Measurements from ENCODE around the gene KRTAP5-4.
"Not testable (repeated sequence)": the region's sequence is repeated elsewhere in the genome, so short reads cannot be mapped to it uniquely, and the experiment has no call there.

KRTAP5-4 gene, protein sequence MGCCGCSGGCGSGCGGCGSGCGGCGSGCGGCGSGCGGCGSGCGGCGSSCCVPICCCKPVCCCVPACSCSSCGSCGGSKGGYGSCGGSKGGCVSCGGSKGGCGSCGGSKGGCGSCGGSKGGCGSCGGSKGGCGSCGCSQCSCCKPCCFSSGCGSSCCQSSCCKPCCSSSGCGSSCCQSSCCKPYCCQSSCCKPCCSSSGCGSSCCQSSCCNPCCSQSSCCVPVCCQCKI

DNA sequence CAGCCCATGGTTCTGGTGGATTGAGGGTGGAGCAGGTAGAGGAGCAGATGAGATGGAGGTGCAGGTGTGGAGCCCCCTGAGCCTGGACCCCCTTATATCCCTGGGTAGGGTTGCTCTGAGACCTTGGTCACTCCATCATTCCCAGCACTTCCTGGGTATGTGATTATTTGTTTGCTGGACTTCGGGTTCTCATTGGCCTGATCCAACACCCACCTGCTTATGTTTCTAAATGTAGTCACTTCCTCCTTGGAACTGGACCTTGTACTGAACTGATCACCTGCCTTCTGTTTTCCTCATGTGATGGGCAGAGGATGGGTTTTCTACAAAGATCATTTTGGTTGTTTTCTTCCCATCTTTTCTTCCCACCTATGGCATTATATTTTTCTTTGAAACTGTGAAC is at the start of gene KRTAP5-4:
KRTAP5-4 (minus strand) TSS at position 53 of the 400 bp plus-strand sequence; CDS start at position 8, 45 bp downstream.
- no peak for DNase-seq

DNA sequence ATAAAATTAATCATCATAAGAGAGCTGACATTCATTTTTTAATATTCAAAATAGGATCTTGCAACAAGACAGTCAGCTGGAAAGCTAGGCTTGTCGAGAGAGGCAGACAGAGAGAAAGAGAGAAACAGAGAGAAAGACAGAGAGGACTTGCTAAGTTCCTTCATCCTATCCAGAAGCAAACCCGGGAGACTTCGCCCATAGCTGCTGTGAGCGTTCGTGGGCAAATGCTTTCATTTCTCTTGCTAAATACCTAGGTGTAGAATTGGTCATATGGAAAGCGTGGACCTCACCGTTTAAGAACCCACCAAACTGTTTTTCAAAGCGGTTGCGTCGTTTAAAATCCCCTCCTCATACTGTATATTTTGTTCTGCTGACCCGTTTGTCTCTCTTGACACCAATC is 49.7 kb upstream of the KRTAP5-4 start:
- DNase-seq: no peak

DNA sequence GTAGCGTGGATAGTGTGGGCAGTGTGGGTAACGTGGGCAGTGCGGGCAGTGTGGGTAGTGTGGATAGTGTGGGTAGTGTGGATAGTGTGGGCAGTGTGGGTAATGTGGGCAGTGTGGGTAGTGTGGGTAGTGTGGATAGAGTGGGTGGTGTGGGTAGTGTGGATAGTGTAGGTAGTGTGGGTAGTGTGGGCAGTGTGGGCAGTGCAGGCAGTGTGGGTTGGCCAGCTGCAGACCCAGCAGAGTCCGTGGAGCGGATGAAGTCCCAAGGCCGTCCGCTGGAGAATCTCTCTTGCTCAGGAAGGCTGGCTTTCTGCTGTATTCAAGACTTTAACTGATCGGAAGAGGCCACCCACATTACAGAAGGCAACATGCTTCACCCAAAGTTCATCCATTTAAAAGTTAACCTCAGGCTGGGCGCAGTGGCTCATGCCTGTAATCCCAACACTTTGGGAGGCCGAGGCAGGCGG is 49.0 kb upstream of the KRTAP5-4 start:
- no peak for DNase-seq

DNA sequence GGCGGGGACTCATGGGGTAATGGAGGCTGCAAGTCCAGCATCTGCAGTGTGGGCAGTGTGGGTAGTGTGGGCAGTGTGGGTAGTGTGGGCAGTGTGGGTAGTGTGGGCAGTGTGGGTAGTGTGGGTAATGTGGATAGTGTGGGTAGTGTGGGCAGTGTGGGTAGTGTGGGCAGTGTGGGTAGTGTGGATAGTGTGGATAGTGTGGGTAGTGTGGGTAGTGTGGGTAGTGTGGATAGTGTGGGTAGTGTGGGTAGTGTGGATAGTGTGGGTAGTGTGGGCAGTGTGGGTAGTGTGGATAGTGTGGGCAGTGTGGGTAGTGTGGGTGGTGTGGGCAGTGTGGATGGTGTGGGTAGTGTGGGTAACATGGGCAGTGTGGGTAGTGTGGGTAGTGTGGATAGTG is 48.5 kb upstream of the KRTAP5-4 start:
- DNase-seq: not testable (repeated sequence)

DNA sequence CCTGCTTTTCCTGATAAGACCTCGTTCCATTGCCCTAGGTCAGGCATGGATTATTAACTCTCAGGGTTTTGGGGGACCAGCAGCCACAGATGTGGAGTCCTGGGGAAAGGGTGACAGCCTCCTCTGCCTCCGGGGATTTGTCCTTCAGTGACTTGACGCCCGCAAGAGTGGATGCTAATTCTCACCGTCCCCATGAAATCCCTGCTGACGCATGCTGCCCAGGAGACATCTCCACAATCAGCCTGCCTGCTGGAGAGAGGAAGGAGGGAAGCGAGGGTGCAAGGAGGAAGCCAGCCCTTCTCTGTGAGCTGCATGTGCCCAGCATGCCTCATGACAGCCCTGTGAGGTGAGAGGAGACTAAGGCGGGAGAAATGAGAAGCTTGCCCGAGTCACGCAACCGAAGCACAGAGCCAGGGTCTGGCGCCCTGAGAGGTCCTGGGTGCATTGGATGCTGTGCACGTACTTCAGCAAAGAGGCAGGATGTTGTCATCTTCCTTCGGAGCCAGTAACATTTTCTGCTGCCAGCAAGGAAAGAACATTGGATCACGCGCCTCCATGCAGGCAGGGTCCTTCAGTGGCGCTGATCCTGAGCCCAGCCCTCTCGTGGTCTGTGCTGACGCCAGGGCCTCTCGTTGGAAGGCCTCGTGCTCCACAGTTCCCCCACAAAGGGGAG is 47.7 kb upstream of the KRTAP5-4 start:
- no peak for DNase-seq

DNA sequence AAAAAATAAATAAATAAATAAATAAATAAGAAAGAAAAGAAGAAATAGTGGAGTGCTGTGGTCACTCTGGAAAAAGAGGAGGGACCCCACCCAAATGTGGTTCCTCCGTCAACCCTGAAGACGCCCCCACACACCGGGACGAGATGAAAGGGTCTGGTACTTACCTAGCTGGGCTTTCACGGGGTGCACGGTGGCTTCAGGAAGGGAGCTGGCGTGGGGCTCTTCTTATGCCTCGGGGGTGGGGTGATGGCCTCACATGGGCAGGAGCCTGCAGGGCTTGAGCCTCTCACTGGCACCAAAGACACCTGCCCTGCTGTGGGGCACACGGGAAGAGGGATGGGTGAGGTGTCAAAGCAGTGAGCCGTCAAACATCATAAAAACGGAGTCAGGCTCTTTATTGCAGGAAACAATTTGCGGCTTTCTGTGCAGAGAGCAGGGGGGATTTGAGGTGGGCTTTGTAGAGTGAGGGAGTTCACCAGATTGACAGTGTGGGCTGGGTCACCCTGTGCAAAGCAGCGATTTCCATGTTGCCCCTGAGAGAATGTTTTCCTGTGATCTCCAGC is 47.1 kb upstream of the KRTAP5-4 start:
- no peak for DNase-seq

DNA sequence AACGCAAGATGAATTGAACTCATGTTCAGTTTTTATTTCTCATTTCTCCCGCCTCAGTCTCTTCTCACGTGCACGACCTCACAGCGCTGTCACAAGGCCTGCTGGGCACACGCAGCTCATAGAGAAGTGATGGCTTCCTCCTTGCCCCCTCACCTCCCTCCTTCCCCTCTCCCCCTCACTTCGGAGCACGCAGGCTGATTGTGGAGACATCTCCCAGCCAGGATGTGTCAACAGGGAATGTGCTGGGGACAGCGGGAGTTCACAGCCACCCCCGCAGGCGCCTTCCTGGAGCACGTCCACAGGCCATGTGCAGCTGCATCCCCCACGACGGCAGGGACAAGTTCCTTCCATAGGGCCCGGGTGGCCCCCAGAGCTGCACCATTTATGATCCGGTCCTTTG is 46.0 kb upstream of the KRTAP5-4 start:
- no peak for DNase-seq

DNA sequence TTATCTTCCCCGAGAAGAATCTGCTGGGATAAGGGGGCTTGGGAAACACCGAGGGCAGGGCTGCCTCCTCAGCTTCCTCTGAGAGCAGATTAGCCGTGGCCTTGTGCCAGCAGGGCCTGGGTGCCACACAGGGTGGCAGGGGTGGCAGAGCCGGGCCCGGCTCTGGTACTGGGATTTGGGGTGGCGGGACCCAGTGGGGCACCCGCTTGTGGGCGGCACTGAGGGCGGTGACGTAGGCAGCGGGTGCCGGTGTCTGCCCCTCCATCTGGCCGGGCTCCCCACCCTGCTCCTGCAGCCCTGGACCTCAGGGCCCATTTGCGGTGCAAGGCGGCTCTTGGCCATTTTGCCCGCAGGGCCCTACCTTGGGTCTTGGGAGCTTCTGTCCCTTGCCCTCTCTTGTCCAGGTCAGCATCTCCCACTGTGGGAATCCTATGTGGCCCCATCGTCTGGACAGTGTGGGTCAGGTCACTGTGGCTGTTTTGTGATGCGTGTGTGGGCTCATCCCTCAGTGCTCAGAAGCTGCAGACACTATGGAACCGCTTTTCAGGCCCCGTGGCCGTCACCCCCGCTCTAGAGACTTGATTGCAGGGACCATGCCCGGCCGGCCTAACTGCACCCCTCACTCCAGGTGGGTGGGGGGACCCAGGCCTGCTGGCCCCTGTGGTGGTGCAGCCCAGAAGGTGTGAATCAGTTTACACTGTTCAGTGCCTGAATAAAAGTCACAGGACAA is 45.3 kb upstream of the KRTAP5-4 start:
- DNase-seq: no peak

DNA sequence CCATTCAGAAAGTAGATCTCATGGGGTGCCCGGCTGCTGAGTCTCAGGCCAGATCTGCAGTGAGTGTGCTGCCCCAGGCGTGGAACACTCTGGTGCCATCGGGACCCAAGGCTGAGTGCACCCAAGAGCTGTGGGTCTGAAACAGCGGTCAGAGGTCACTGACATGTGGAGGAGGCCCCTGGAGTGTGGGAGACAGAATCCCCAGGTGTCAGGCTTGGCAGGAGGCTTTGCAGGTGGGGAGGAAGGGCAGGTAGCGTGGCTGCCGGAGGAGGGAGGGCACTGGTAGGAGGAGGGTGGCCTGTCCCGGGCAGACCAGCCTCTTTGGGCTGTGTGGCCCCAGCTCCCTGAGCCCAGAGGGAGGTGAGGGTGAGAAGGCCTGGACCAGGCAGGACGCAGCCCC is 43.4 kb upstream of the KRTAP5-4 start:
- DNase-seq: no peak

DNA sequence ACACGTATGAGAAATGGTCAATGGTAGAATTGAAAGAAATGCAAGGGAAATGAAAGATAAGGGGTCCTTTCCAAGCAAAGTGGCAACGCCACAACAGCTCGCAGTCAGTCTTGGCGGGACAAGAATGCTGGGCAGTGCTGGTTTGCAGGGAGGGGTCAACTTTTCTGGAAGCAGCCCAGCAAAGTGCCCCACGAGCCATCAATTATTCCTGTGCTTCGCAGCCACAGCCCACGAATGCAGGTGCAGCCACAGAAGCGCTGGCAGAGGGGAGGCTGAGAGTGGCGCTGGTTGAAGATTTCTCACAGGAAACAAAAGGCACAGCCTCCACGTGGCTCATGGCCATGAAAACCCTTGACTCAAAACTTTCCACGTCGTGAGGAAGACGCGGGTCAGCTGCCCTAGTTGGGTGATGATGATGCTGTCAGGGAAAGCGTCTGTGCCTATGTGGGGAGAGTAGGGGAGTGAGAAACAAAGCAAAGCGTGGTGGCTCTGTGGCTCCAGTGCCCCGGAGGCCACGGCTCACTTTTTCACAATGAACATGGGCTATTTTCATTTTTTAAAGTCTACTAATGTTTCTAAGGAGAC is 40.9 kb upstream of the KRTAP5-4 start:
- not testable (repeated sequence) for DNase-seq

DNA sequence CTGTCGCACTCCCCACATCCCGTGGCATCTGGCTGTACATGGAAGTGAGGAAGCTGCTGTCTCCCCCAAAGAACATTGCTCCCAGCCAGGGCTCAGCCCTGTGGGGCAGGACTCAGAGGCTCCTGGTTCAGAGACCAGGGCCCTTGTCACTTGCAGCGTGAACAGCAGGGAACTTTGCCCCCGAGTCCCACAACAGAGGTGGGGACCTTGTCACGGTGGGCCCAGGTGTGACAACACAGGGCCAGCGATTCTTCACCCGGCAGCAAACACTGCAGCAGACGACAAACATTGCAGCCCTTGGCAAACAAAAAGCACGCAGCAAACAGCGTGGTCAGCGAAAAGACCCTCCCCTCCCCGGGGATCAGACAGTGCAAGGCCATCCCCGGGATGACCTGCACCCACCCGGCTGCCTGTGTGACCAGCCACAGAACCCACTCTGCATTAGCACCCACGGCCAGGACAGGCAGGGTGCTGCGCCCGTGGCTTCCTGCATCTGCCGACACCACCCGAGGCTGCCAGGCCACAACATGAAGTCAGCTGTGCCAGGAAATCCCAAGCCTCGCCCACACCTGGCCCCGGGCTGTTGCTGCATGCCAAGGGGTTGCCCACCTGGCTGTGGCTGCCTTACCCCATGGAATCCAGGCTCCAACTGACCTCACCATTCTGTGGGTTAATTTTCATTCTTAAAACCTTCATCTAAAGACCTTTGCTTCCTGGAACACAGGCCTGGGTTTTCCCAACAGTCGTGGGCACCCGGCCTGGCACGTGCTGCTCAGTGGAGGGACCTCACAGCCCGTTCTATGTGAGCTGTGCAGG is 39.7 kb upstream of the KRTAP5-4 start:
- not testable (repeated sequence) for DNase-seq

DNA sequence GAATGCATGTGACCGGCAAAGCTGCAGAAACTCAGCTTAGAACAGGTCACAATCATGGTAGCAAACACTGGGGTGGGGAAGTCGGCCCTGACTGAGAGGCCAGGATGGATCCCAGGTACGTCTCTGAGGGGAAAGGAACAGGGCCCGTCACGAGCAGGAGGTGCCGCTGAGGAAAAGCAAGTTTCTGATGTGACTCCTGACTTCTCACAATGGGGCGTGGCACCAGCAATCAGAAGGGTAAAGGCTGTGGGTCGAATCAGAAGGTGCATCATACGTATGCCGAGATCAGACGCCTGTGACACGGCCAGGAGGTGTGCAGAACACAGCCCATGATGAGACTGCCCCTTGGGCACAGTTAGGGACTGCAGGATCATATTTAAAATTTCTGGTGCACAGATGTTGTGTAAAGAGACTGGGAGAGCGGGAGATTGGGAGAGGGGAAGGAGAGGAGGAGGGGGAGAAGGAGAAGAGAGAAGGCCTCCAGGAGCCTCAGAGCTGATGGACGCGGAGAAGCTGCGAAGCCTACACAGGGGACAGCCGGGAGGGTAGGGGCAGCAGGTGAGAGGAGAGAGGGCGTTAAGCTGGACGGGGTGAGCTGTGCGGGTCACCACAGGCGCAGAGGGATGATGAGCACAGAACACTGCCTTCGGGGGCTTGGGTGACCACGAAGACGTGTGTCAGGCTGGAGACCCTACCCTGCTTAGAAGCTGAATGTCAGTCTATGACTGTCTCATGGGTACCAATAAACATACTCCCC is 38.4 kb upstream of the KRTAP5-4 start:
- DNase-seq: no peak

DNA sequence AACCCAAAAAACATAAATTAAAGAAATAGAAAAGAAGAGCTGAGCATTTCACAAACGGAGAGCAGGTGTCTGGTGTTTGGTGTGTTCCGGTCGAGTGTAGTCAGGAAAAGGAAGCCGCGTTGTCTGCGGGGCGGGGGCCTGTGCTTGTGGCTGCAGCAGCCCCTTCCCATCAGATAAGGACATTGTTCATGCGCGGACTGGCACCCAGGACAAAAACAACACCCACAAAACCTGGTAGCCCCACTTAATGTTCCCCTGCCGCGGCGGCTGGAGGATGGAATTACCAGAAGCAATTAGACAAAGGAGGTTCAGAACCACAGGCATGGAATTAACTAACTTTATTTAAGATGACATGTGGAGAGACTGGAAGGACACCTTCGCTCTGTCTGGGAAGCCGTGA is 37.6 kb upstream of the KRTAP5-4 start:
- DNase-seq: no peak

DNA sequence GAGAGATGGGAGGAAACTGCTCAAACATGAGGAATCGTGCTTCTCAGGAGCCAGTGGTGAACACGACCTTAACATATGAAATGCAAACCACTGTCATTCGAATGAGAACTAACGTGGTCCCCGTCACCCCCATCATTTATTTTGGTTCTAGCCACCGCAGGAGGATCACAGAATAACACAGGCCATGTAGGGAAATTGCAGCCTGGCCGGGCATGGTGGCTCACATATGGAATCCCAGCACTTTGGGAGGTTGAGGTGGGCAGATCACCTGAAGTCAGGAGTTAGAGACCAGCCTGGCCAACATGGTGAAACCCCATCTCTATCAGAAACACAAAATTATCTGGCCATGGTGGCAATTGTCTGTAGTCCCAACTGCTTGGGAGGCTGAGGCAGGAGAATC is 34.7 kb upstream of the KRTAP5-4 start:
- no peak for DNase-seq

DNA sequence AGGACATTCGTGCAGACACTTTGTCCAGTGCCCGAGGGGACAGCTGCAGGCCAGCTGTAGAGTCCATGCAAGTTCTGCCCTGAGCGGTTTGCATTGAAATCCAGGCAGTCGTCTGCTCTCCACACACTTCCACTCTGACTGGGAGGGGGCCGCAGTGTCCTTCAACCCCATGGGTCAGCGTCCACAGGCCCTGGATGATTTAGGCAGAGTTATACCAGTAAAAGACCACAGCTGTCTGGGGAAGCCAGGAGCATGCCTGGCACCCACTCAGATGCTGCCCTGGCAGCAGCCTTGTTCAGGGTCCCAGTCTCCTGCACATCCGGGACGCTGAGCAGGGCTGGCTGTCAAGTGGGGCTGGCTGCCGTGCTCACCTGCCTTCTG is 34.1 kb upstream of the KRTAP5-4 start:
- DNase-seq: no peak

DNA sequence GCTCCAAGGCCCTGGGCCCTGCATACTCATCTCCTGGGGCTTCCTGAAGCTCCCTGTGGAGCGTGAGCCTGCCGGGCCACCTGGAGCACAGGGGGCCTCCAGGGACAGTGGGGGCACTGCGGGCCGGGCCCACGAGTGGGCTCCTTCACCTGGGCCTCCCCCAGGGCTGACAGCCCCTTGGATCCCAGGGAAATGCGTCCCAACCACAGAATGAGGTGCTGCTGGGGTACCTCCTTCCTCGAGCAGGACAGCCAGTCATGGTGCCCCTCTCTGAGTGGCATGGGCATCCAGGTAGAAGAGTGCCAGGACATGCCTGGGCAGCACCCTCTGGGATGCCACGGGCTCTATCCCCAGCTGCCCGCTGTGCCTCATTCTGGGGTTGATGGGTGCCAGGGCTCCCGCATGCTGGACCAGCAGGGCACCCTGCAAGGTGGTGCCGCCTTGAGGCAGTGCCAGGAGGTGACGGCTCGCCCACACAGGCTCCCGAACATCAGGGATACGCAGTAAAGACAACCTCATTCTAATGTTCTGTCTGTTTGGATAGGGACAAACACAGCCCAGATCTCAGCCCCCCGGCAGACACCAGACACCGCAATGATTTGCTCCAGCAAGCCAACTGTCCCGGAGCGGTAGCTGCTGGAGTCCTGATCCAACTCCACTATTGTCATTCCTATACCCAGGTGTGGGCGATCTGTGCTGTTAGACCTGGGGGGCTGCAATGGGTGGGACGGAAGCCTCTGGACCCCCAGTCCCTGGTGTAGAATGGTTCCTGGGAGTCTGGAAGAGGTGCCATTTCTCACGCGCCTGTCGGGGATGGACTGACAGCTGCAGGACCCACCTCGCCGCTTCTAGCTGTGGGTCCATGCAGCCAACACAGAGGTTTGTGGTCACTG is 33.5 kb upstream of the KRTAP5-4 start:
- no peak for DNase-seq

DNA sequence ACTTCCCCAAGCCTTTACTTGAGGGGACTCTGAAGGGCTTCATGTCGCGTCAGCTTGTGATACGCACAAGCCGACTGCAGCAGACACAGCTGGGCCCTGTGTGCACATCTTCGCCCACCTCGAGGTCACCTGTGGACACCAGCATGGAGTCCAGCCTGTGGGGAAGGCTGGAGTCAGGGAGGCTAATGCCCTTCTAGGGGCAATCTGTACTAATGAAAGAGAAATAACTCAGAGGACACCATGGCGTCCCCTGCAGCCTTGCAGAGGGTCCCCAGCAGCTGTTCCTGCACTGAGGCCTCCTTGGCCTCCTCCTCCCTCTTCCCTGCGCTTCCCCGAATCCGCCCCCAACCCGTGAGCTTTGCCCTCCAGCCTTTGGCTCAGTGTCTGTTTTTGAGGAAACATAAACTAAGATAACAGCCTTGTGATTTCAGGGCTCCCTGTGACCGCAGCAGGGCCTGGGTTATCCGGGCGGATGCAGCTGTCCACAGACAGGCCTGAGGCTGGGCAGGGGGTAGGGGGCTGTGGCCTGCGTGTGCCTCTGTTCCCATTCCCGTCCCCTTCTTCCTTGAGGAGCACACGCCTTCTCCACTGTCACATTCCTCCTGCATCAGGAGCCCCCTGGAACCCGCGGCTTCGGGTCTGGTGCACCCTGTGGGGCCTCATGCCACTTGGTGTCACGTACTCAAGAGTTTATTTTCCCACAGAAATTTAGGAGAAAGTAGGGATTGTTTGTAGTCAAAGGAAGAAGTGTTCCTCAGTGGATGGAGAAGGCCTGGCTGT is 32.6 kb upstream of the KRTAP5-4 start:
- no peak for DNase-seq

DNA sequence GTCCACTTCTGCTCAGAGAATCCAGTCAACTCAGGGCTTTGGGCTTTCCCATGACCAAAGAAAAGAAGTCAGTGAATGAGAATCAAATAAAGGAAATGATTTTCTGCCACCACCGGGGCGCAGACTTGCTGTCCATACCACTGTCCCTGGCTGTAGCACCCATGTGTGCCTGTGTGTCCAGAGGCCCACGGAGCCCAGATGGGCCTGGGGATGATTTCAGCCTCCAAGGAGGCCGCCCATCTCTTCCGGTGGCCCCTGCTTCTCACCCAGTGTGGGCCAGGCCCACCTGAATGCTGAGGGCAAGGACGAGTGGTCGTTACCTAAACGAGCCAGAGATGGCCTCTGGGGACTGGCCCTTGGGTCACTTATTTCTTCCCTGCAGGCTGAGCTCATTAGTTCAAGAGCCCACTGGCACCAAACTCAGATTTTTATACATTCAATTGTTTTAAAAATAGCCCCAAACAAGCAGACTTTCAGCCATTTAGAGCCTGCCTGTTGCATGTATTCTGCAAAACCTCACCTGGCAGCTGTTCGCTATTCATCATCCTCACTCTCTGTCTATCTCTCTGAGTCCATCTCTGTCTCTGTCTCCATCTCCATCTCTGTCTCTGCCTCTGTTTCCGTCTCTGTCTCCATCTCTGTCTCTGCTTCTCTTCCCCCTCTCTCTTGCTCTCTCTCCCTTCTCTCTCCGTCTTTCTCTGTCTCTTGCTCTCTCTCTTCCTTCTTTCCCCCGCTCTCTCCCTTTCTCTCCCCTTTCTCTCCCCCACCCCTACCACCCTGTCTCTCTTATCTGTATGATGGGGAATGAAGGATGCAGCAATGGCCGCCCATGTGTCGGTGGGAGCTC is 31.8 kb upstream of the KRTAP5-4 start:
- DNase-seq: no peak
